B cell (primary cell): Measurements from ENCODE around the gene ADARB2. TPM values are rescaled to one million over a fixed set of nuclear protein-coding genes. Genes with fewer than 3 reads are reported as not detected.
"Not testable (repeated sequence)": the region's sequence is repeated elsewhere in the genome, so short reads cannot be mapped to it uniquely, and the experiment has no call there.

ENCODE experiments used
- ATAC-seq: fragments of 200-7000 bp; cut with Tn5 transposase; one replicate; pipeline ENCODE4 v1.10.0; 2021; ENCODE audit warnings: low read depth, mild to moderate bottlenecking, moderate number of reproducible peaks, moderate library complexity
- CTCF ChIA-PET: fragments of 350-600 bp; sonication (Branson Sonifier 250); formaldehyde crosslinking; loops from one replicate; lab custom pipeline; 2021; ENCODE audit warnings: antibody characterized with exemption, inconsistent platforms; lab: Charles Lee
- POLR2A ChIA-PET: fragments of 350-600 bp; sonication (Branson Sonifier 250); formaldehyde crosslinking; loops from one replicate; lab custom pipeline; 2021; ENCODE audit warnings: antibody characterized with exemption; lab: Charles Lee
- DNase-seq: peaks from one replicate; pipeline ENCODE4 v3.0.0; 2013
- H2AFZ ChIP-seq: 2 replicates; pipeline ENCODE4 v1.6.1; 2012; ENCODE audit warnings: mild to moderate bottlenecking, low read depth, low read length; ENCODE audit not compliant: insufficient read depth, poor library complexity, severe bottlenecking
- H3K27ac ChIP-seq, 2 donors: 1 replicate in 1 of 2; 2 replicates in 1 of 2; pipeline ENCODE4 v1.5.1; 2012 to 2013; ENCODE audit warnings: low read length in 2 of 2, mild to moderate bottlenecking in 2 of 2, moderate library complexity in 1 of 2
- H3K27me3 ChIP-seq, 4 experiments: fragments of 200-600 bp in 1 of 4; sonication (generic) in 1 of 4; replicated peaks in 1 of 4; 1 replicate in 2 of 4; 2 replicates in 2 of 4; pipeline versions ENCODE4 v1.6.1 to v1.7.0; 2013 to 2016; ENCODE audit warnings: low read length in 3 of 4, mild to moderate bottlenecking in 2 of 4, mixed read lengths in 1 of 4, moderate library complexity in 1 of 4; ENCODE audit not compliant: insufficient read depth in 4 of 4, control insufficient read depth in 3 of 4; ENCODE audit errors: control extremely low read depth in 1 of 4
- H3K36me3 ChIP-seq, 2 experiments: replicated peaks in 1 of 2; 1 replicate in 1 of 2; 2 replicates in 1 of 2; pipeline versions ENCODE4 v1.6.1 to v1.7.1; 2013; ENCODE audit warnings: low read length in 1 of 2; ENCODE audit not compliant: insufficient read depth in 2 of 2, control insufficient read depth in 1 of 2; ENCODE audit errors: control extremely low read depth in 1 of 2, extremely low read depth in 1 of 2
- H3K4me1 ChIP-seq, 2 donors: fragments of 200-600 bp in 1 of 2; sonication (generic) in 1 of 2; 1 replicate in 1 of 2; 2 replicates in 1 of 2; pipeline versions ENCODE4 v1.5.1 to v1.6.1; 2013 to 2017; ENCODE audit warnings: low read length in 2 of 2; ENCODE audit not compliant: control insufficient read depth in 2 of 2, insufficient read depth in 2 of 2
- H3K4me2 ChIP-seq: replicated peaks from 2 replicates; pipeline ENCODE3; 2012; ENCODE audit warnings: mild to moderate bottlenecking, low read depth, low read length; ENCODE audit not compliant: poor library complexity, severe bottlenecking
- H3K4me3 ChIP-seq, 5 experiments: fragments of 200-600 bp in 1 of 5; sonication (generic) in 1 of 5; 1 replicate in 3 of 5; 2 replicates in 2 of 5; pipeline versions ENCODE4 v1.5.1 to v1.7.0; 2011 to 2016; ENCODE audit warnings: low read length in 4 of 5, mild to moderate bottlenecking in 4 of 5, low read depth in 2 of 5, control low read depth in 1 of 5, moderate library complexity in 1 of 5; ENCODE audit not compliant: insufficient read depth in 1 of 5; ENCODE audit errors: control extremely low read depth in 1 of 5, extremely low read depth in 1 of 5
- H3K79me2 ChIP-seq: fragments of 200-600 bp; sonication (generic); one replicate; pipeline ENCODE4 v1.6.0; 2016; ENCODE audit warnings: low read length; ENCODE audit not compliant: control insufficient read depth, insufficient read depth
- H3K9ac ChIP-seq: fragments of 200-600 bp; sonication (generic); 2 replicates; pipeline ENCODE4 v1.6.1; 2017; ENCODE audit warnings: mild to moderate bottlenecking, low read length, moderate library complexity
- H3K9me3 ChIP-seq, 3 donors: one replicate each; pipeline versions ENCODE4 v1.6.1 to v1.7.1; 2013; ENCODE audit warnings: low read length in 2 of 3; ENCODE audit not compliant: control insufficient read depth in 2 of 3, insufficient read depth in 1 of 3; ENCODE audit errors: control extremely low read depth in 1 of 3
- H4K20me1 ChIP-seq: 2 replicates; pipeline ENCODE4 v1.6.0; 2012; ENCODE audit warnings: mild to moderate bottlenecking, low read length; ENCODE audit not compliant: insufficient read depth, control insufficient read depth, poor library complexity, severe bottlenecking
- H3K27ac Mint-ChIP-seq: one replicate; pipeline ENCODE4 v1.8.0; 2021; ENCODE audit warnings: mixed read lengths
- H3K27me3 Mint-ChIP-seq: one replicate; pipeline ENCODE4 v1.8.0; 2021; ENCODE audit warnings: mixed read lengths
- H3K4me1 Mint-ChIP-seq: one replicate; pipeline ENCODE4 v1.8.0; 2021; ENCODE audit warnings: mixed read lengths
- H3K4me3 Mint-ChIP-seq: one replicate; pipeline ENCODE4 v1.8.0; 2021; ENCODE audit warnings: mixed read lengths
- H3K9me3 Mint-ChIP-seq: one replicate; pipeline ENCODE4 v1.8.0; 2022; ENCODE audit warnings: mixed read lengths; ENCODE audit not compliant: insufficient read depth
- EZH2 ChIP-seq: IDR thresholded peaks from 2 replicates; pipeline ENCODE4 v1.6.1; 2012; ENCODE audit warnings: borderline replicate concordance, low read depth, mild to moderate bottlenecking, moderate library complexity, low read length; ENCODE audit not compliant: insufficient read depth, poor library complexity, severe bottlenecking
- WGBS: methylation state at CpG from one replicate; pipeline ENCODE4 v1.1.5; 2013; ENCODE audit warnings: missing lambda C conversion rate; ENCODE audit not compliant: insufficient coverage; 5-methylcytosine and 5-hydroxymethylcytosine counted together
- intact Hi-C: fragments of 100-400 bp; cut with micrococcal nuclease; formaldehyde crosslinking; loops from one replicate; pipeline ENCODE4 v1.10.0; 2022
- polyA plus RNA-seq: library from polyadenylated mRNA; depleted of rRNA; stranded (reverse); fragments of >200 nt; gene quantifications from 2 replicates; pipeline ENCODE4 v1.2.3, GENCODE V29; 2012
- total RNA-seq, 2 donors: library from RNA; stranded (reverse); fragments of 120-200 nt in 1 of 2; gene quantifications; 1 replicate in 1 of 2; 2 replicates in 1 of 2; pipeline versions ENCODE4 v1.2.3 to v1.2.4, GENCODE V29; 2013 to 2022
- TF ChIP-seq, protein P1 (sequence below): fragments of 200-600 bp; IDR thresholded peaks from one replicate; pipeline ENCODE4 v1.8.0; 2022; ENCODE audit warnings: antibody characterized with exemption, mild to moderate bottlenecking

ADARB2 gene
- total and polyA plus RNA-seq, 2 donors (not counting 1 experiment from before 2014, with no cell fraction given) = 0.13 to 0.96 TPM

DNA sequence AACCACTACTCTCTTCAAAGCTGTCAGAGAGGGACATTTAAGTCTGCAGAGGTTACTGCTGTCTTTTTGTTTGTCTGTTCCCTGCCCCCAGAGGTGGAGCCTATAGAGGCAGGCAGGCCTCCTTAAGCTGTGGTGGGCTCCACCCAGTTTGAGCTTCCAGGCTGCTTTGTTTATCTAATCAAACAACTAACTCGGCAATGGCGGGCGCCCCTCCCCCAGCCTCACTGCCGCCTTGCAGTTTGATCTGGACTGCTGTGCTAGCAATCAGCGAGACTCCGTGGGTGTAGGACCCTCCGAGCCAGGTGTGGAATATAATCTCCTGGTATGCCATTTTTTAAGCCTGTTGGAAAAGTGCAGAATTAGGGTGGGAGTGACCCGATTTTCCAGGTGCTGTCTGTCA is 510.4 kb downstream of the ADARB2 start:
- H3K4me3 ChIP-seq, intact Hi-C loops, H3K79me2 ChIP-seq, H3K27me3 Mint-ChIP-seq, H3K9me3 Mint-ChIP-seq, H2AFZ ChIP-seq, POLR2A ChIA-PET, H3K27ac Mint-ChIP-seq, H3K4me1 Mint-ChIP-seq, DNase-seq, CTCF ChIA-PET, H3K4me1 ChIP-seq, ATAC-seq, H3K9me3 ChIP-seq, H3K4me2 ChIP-seq, H3K27me3 ChIP-seq, H4K20me1 ChIP-seq, H3K9ac ChIP-seq, H3K4me3 Mint-ChIP-seq, H3K27ac ChIP-seq, H3K36me3 ChIP-seq: not testable (repeated sequence)
- 87% methylated on average over 1 of the region's 8 CpGs for WGBS

DNA sequence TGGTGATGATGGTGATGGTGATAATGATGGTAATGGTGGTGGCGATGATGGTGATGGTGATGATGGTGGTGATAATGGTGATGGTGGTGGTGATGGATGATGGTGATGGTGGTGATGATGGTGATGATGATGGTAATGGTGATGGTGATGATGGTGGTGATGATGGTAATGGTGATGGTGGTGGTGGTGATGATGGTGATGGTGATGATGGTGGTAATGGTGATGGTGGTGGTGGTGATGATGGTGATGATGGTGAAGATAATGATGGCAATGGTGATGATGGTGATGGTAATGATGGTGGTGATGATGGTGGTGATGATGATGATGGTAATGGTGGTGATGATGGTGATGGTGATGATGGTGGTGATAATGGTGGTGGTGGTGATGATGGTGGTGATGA is 517.5 kb downstream of the ADARB2 start:
- H3K27me3 Mint-ChIP-seq, H3K9me3 Mint-ChIP-seq, H3K27ac ChIP-seq, H3K9ac ChIP-seq, H2AFZ ChIP-seq, H3K4me1 Mint-ChIP-seq, H3K27ac Mint-ChIP-seq, H3K4me1 ChIP-seq, intact Hi-C loops, H3K9me3 ChIP-seq, H3K4me3 Mint-ChIP-seq, POLR2A ChIA-PET, H3K27me3 ChIP-seq, H3K4me3 ChIP-seq, H3K79me2 ChIP-seq, H4K20me1 ChIP-seq, ATAC-seq, CTCF ChIA-PET, H3K4me2 ChIP-seq, DNase-seq, H3K36me3 ChIP-seq: not testable (repeated sequence)
- WGBS = 0% methylated on average over 1 of the region's 1 CpG

DNA sequence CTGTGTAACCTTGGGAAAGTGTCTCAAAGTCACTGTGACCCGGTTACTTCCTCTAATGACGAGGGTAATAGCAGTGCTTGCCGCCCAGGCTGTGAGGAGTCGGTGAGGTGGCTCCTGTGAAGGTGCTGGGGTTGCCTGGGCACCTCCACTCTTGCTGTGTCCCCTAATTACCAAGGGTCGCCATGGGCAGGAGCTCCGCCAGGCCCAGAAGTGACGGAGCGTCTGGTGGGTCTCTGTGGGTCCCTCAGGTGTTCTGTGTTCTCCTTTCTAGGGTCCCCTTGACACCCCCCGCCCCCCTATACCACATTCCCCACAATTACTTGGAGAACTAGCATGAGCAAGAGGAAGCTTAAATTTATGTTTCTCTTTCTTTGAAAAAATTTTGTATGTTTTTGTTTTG is 519.7 kb downstream of the ADARB2 start:
- Histone ChIP-seq H3K9me3 (peaks cover 0 to 8% (median 2%) of the 10 kb centered on the region in 3 donors), H3K4me2 (no peak overlapping the region), H3K4me1 (no peaks in the 10 kb centered on the region), H2AFZ (no peak overlapping the region), H3K9ac (no peak overlapping the region), H3K27me3 (no peaks in the 10 kb centered on the region), H4K20me1 (no peaks in the 10 kb centered on the region), H3K36me3 (no peaks in the 10 kb centered on the region), H3K4me3 (no peak overlapping the region), H3K79me2 (no peaks in the 10 kb centered on the region), H3K27ac (no peak overlapping the region)
- H3K27me3 Mint-ChIP-seq = no peaks in the 10 kb centered on the region
- TF ChIP-seq EZH2 = no peak
- TF ChIP-seq, protein P1, sequence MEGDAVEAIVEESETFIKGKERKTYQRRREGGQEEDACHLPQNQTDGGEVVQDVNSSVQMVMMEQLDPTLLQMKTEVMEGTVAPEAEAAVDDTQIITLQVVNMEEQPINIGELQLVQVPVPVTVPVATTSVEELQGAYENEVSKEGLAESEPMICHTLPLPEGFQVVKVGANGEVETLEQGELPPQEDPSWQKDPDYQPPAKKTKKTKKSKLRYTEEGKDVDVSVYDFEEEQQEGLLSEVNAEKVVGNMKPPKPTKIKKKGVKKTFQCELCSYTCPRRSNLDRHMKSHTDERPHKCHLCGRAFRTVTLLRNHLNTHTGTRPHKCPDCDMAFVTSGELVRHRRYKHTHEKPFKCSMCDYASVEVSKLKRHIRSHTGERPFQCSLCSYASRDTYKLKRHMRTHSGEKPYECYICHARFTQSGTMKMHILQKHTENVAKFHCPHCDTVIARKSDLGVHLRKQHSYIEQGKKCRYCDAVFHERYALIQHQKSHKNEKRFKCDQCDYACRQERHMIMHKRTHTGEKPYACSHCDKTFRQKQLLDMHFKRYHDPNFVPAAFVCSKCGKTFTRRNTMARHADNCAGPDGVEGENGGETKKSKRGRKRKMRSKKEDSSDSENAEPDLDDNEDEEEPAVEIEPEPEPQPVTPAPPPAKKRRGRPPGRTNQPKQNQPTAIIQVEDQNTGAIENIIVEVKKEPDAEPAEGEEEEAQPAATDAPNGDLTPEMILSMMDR = no peak
- no peak for DNase-seq
- no peak overlapping the region for H3K27ac Mint-ChIP-seq
- 89% methylated on average over 5 of the region's 9 CpGs for WGBS
- ATAC-seq = no peak
- no peaks in the 10 kb centered on the region for H3K9me3 Mint-ChIP-seq
- POLR2A ChIA-PET = no interaction called here
- intact Hi-C loops = no loop called here
- CTCF ChIA-PET = no interaction called here
- no peak overlapping the region for H3K4me3 Mint-ChIP-seq
- no peaks in the 10 kb centered on the region for H3K4me1 Mint-ChIP-seq
